HG03097 (cell line): ENCODE measurements around the gene POU1F1.
"Not testable (repeated sequence)": the region's sequence is repeated elsewhere in the genome, so short reads cannot be mapped to it uniquely, and the experiment has no call there.

Source experiments
- ATAC-seq: cut with Tn5 transposase; IDR thresholded peaks from one replicate; pipeline ENCODE4 v1.9.1; 2021; ENCODE audit not compliant: unreplicated experiment, low FRiP score

Gene POU1F1

GRCh38 chr3:87276484-87276883, at the start of gene POU1F1:
TSS of gene POU1F1 (minus strand) at chr3:87276584. CDS start at chr3:87276462, 122 bp downstream.
- no peak for ATAC-seq

- no peak for ATAC-seq
Observed at GRCh38 chr3:87324609-87325008, 48.2 kb upstream of the POU1F1 start.

GRCh38 chr3:87320756-87321626, 44.6 kb upstream of the POU1F1 start:
- ATAC-seq = no peak

- no peak for ATAC-seq
Observed at GRCh38 chr3:87318617-87319021, 42.2 kb upstream of the POU1F1 start.

- no peak for ATAC-seq
Observed at GRCh38 chr3:87317779-87318178, 41.4 kb upstream of the POU1F1 start.

GRCh38 chr3:87313641-87314040, 37.3 kb upstream of the POU1F1 start:
- ATAC-seq = no peak

GRCh38 chr3:87311309-87311708, 34.9 kb upstream of the POU1F1 start:
- ATAC-seq = no peak

- no peak for ATAC-seq
Observed at GRCh38 chr3:87309601-87310000, 33.2 kb upstream of the POU1F1 start.

- no peak for ATAC-seq
Observed at GRCh38 chr3:87307805-87308204, 31.4 kb upstream of the POU1F1 start.

GRCh38 chr3:87305517-87305916, 29.1 kb upstream of the POU1F1 start:
- ATAC-seq = no peak

GRCh38 chr3:87305031-87305430, 28.6 kb upstream of the POU1F1 start:
- not testable (repeated sequence) for ATAC-seq

GRCh38 chr3:87298111-87298718, 21.8 kb upstream of the POU1F1 start:
- ATAC-seq = peak; percentile 62

GRCh38 chr3:87288446-87288845, 12.1 kb upstream of the POU1F1 start:
- no peak for ATAC-seq

GRCh38 chr3:87287011-87287410, 10.6 kb upstream of the POU1F1 start:
- no peak for ATAC-seq

GRCh38 chr3:87272718-87273341, 3.6 kb downstream of the POU1F1 start:
- ATAC-seq = no peak

- peak; percentile 48 for ATAC-seq
Observed at GRCh38 chr3:87270908-87271700, 5.3 kb downstream of the POU1F1 start.

- no peak for ATAC-seq
Observed at GRCh38 chr3:87269723-87270122, 6.7 kb downstream of the POU1F1 start.

- ATAC-seq = no peak
Observed at GRCh38 chr3:87268646-87269211, 7.7 kb downstream of the POU1F1 start.

GRCh38 chr3:87267953-87268645, 8.3 kb downstream of the POU1F1 start:
- ATAC-seq = no peak

- no peak for ATAC-seq
Observed at GRCh38 chr3:87261925-87262324, 14.5 kb downstream of the POU1F1 start.
